H1 (cell line): ENCODE measurements around the gene PDGFD. TPM values are rescaled to one million over a fixed set of nuclear protein-coding genes. Genes with fewer than 3 reads are reported as not detected.

Experiments
- CTCF ChIA-PET: fragments of 300-600 bp; sonication (Branson Sonifier 250); formaldehyde crosslinking; loops from one replicate; lab custom pipeline; 2021; ENCODE audit not compliant: partially characterized antibody; lab: Charles Lee
- POLR2A ChIA-PET: fragments of 300-600 bp; sonication (Branson Sonifier 250); formaldehyde crosslinking; loops from one replicate; lab custom pipeline; 2021; ENCODE audit warnings: inconsistent platforms; ENCODE audit not compliant: partially characterized antibody; lab: Charles Lee
- DNase-seq, 2 experiments: peaks; one replicate each; pipeline versions ENCODE4 v3.0.0 to v3.0.0-alpha.2; 2010 to 2022; ENCODE audit warnings: low spot score in 2 of 2, low read depth in 1 of 2, mixed read lengths in 1 of 2
- FAIRE-seq: peaks from 2 replicates; lab custom pipeline; 2011; peaks lifted over from hg19 to GRCh38; lab: Jason Lieb, UNC
- H2AFZ ChIP-seq: 2 replicates; pipeline ENCODE4 v1.8.1; 2012; ENCODE audit warnings: low read length, inconsistent platforms
- H2AK5ac ChIP-seq: 2 replicates; pipeline ENCODE4 v1.6.1; 2013; ENCODE audit warnings: low read depth, low read length
- H2BK120ac ChIP-seq: replicated peaks from 2 replicates; pipeline ENCODE3; 2013; ENCODE audit warnings: low read depth, low read length, inconsistent platforms
- H2BK12ac ChIP-seq: 2 replicates; pipeline ENCODE4 v1.6.1; 2013; ENCODE audit warnings: low read depth, low read length
- H2BK15ac ChIP-seq: 2 replicates; pipeline ENCODE4 v1.6.1; 2013; ENCODE audit warnings: low read length
- H2BK20ac ChIP-seq: 2 replicates; pipeline ENCODE4 v1.6.1; 2013; ENCODE audit warnings: low read length
- H2BK5ac ChIP-seq: 2 replicates; pipeline ENCODE4 v1.6.1; 2013; ENCODE audit warnings: low read depth, low read length
- H3K14ac ChIP-seq: 2 replicates; pipeline ENCODE4 v1.6.1; 2013; ENCODE audit warnings: inconsistent platforms; ENCODE audit not compliant: insufficient read length
- H3K18ac ChIP-seq: 2 replicates; pipeline ENCODE4 v1.6.1; 2013; ENCODE audit warnings: low read length; ENCODE audit errors: extremely low read depth
- H3K23ac ChIP-seq: 2 replicates; pipeline ENCODE4 v1.6.1; 2013; ENCODE audit warnings: inconsistent platforms; ENCODE audit not compliant: insufficient read length
- H3K23me2 ChIP-seq: 2 replicates; pipeline ENCODE4 v1.6.1; 2013; ENCODE audit warnings: low read depth, low read length
- H3K27ac ChIP-seq: 2 replicates; pipeline ENCODE4 v1.6.1; 2011; ENCODE audit warnings: low read depth, low read length, inconsistent platforms
- H3K27me3 ChIP-seq, 4 experiments: replicated peaks in 1 of 4; 1 replicate in 1 of 4; 2 replicates in 3 of 4; pipeline versions ENCODE4 v1.6.1 to v1.8.1; 2011 to 2013; ENCODE audit warnings: low read length in 3 of 4, mild to moderate bottlenecking in 3 of 4, inconsistent platforms in 2 of 4, mixed read lengths in 2 of 4, moderate library complexity in 1 of 4; ENCODE audit not compliant: control insufficient read depth in 3 of 4, insufficient read depth in 3 of 4; ENCODE audit errors: extremely low read depth in 1 of 4
- H3K36me3 ChIP-seq, 4 experiments: 2 replicates each; pipeline versions ENCODE4 v1.6.1 to v1.8.1; 2011 to 2013; ENCODE audit warnings: mild to moderate bottlenecking in 4 of 4, low read length in 3 of 4, moderate library complexity in 2 of 4, control low read depth in 1 of 4, inconsistent platforms in 1 of 4; ENCODE audit not compliant: insufficient read depth in 4 of 4, control insufficient read depth in 2 of 4
- H3K4ac ChIP-seq: replicated peaks from 2 replicates; pipeline ENCODE3; 2013; ENCODE audit warnings: low read length, low read depth, mixed read lengths, inconsistent platforms; ENCODE audit not compliant: insufficient read length
- H3K4me1 ChIP-seq, 4 experiments: replicated peaks in 1 of 4; 1 replicate in 1 of 4; 2 replicates in 3 of 4; pipeline versions ENCODE4 v1.6.1 to v1.8.1; 2011 to 2013; ENCODE audit warnings: low read length in 3 of 4, inconsistent platforms in 2 of 4, mixed read lengths in 1 of 4; ENCODE audit not compliant: insufficient read depth in 4 of 4, control insufficient read depth in 3 of 4
- H3K4me2 ChIP-seq, 2 experiments: 2 replicates each; pipeline versions ENCODE4 v1.6.1 to v1.8.1; 2011 to 2013; ENCODE audit warnings: low read depth in 2 of 2, low read length in 2 of 2, control low read depth in 1 of 2, inconsistent platforms in 1 of 2, mild to moderate bottlenecking in 1 of 2; ENCODE audit not compliant: insufficient read depth in 1 of 2
- H3K4me3 ChIP-seq, 4 experiments: fragments of 200-600, 300-600 bp in 1 of 4; sonication (generic), shearing (Covaris generic), sonication (Bioruptor Twin) in 1 of 4; 2 replicates each; pipeline versions ENCODE4 v1.5.1 to v1.8.1; 2011 to 2016; ENCODE audit warnings: low read length in 4 of 4, low read depth in 3 of 4, control low read depth in 2 of 4, inconsistent platforms in 2 of 4, mild to moderate bottlenecking in 2 of 4, mixed read lengths in 1 of 4, moderate library complexity in 1 of 4; ENCODE audit not compliant: insufficient read depth in 2 of 4; ENCODE audit errors: extremely low read depth in 1 of 4
- H3K56ac ChIP-seq: replicated peaks from 2 replicates; pipeline ENCODE3; 2013; ENCODE audit warnings: low read depth, mild to moderate bottlenecking, mixed read lengths, low read length, inconsistent platforms; ENCODE audit not compliant: insufficient read length
- H3K79me1 ChIP-seq: 2 replicates; pipeline ENCODE4 v1.6.1; 2013; ENCODE audit warnings: low read depth, low read length, control low read depth
- H3K79me2 ChIP-seq, 2 experiments: 2 replicates each; pipeline versions ENCODE4 v1.6.1 to v1.8.1; 2012 to 2013; ENCODE audit warnings: low read length in 2 of 2, mild to moderate bottlenecking in 2 of 2, inconsistent platforms in 1 of 2; ENCODE audit not compliant: insufficient read depth in 2 of 2, control insufficient read depth in 1 of 2
- H3K9ac ChIP-seq, 4 experiments: replicated peaks in 1 of 4; 1 replicate in 1 of 4; 2 replicates in 3 of 4; pipeline versions ENCODE4 v1.6.1 to v1.8.1; 2011 to 2013; ENCODE audit warnings: low read depth in 3 of 4, low read length in 3 of 4, control low read depth in 2 of 4, mild to moderate bottlenecking in 2 of 4, moderate library complexity in 2 of 4, inconsistent platforms in 1 of 4; ENCODE audit errors: extremely low read depth in 1 of 4
- H3K9me3 ChIP-seq, 2 experiments: 2 replicates each; pipeline versions ENCODE4 v1.6.1 to v1.8.1; 2012 to 2013; ENCODE audit warnings: mild to moderate bottlenecking in 2 of 2, moderate library complexity in 2 of 2, control low read depth in 1 of 2, inconsistent platforms in 1 of 2, low read depth in 1 of 2, low read length in 1 of 2, mixed read lengths in 1 of 2; ENCODE audit not compliant: insufficient read depth in 2 of 2
- H4K20me1 ChIP-seq, 2 experiments: replicated peaks in 1 of 2; 2 replicates each; pipeline versions ENCODE3 to v1.8.1; 2011 to 2013; ENCODE audit warnings: inconsistent platforms in 2 of 2, low read length in 2 of 2, mild to moderate bottlenecking in 1 of 2; ENCODE audit not compliant: insufficient read depth in 2 of 2, control insufficient read depth in 1 of 2
- H4K5ac ChIP-seq: 2 replicates; pipeline ENCODE4 v1.6.1; 2013; ENCODE audit warnings: low read length, low read depth, mixed read lengths, inconsistent platforms; ENCODE audit not compliant: insufficient read length
- H4K8ac ChIP-seq: 2 replicates; pipeline ENCODE4 v1.8.0; 2013; ENCODE audit warnings: mild to moderate bottlenecking, moderate library complexity, low read length, inconsistent platforms; ENCODE audit not compliant: insufficient read depth; ENCODE audit errors: extremely low read depth
- H4K91ac ChIP-seq: replicated peaks from 2 replicates; pipeline ENCODE3; 2013; ENCODE audit warnings: low read length, mixed read lengths, inconsistent platforms; ENCODE audit not compliant: insufficient read length
- BRCA1 ChIP-seq: IDR thresholded peaks from 2 replicates; pipeline ENCODE4 v1.6.1; 2012; ENCODE audit warnings: low read depth, low read length, improper control_type of control experiment
- CREB1 ChIP-seq: IDR thresholded peaks from 2 replicates; pipeline ENCODE4 v1.6.1; 2012; ENCODE audit warnings: inconsistent platforms
- GTF2F1 ChIP-seq: IDR thresholded peaks from 2 replicates; pipeline ENCODE4 v1.6.1; 2012; ENCODE audit warnings: low read depth, low read length, improper control_type of control experiment, borderline replicate concordance
- KDM5A ChIP-seq: fragments of 200-600 bp; IDR thresholded peaks from 2 replicates; pipeline ENCODE4 v1.7.1; 2012; ENCODE audit warnings: mild to moderate bottlenecking, low read length, inconsistent platforms, mixed read lengths
- MAFK ChIP-seq: IDR thresholded peaks from 2 replicates; pipeline ENCODE4 v1.6.1; 2012; ENCODE audit warnings: low read depth, mild to moderate bottlenecking, improper control_type of control experiment, low read length
- POLR2A ChIP-seq, 2 experiments: IDR thresholded peaks; 1 replicate in 1 of 2; 2 replicates in 1 of 2; pipeline ENCODE4 v1.6.1; 2011; ENCODE audit warnings: low read depth in 2 of 2, low read length in 2 of 2, mild to moderate bottlenecking in 2 of 2; ENCODE audit errors: control extremely low read depth in 1 of 2
- POU5F1 ChIP-seq: IDR thresholded peaks from 2 replicates; pipeline ENCODE4 v1.6.1; 2011; ENCODE audit warnings: low read depth, mild to moderate bottlenecking, low read length, moderate library complexity
- RNF2 ChIP-seq: fragments of 200-900, 300-1000 bp; sonication (generic); IDR thresholded peaks from 2 replicates; pipeline ENCODE4 v1.7.1; 2016; ENCODE audit warnings: borderline replicate concordance, low read depth, mild to moderate bottlenecking, antibody characterized with exemption, low read length; ENCODE audit not compliant: poor library complexity, severe bottlenecking; ENCODE audit errors: missing control alignments
- SIN3A ChIP-seq, 2 experiments: IDR thresholded peaks in 1 of 2; conservative IDR thresholded peaks in 1 of 2; 2 replicates each; pipeline ENCODE4 v1.6.1; 2011 to 2012; ENCODE audit warnings: low read length in 2 of 2, improper control_type of control experiment in 1 of 2, low read depth in 1 of 2, mild to moderate bottlenecking in 1 of 2
- SIX5 ChIP-seq: IDR thresholded peaks from 2 replicates; pipeline ENCODE4 v1.6.1; 2011; ENCODE audit warnings: mild to moderate bottlenecking, low read depth, low read length
- SUZ12 ChIP-seq: fragments of 200-600 bp; sonication (generic); IDR thresholded peaks from 2 replicates; pipeline ENCODE4 v1.6.1; 2012; ENCODE audit warnings: mild to moderate bottlenecking, inconsistent platforms, low read length, moderate library complexity, mixed read lengths
- polyA plus RNA-seq, 7 experiments: library from polyadenylated mRNA; depleted of rRNA in 3 of 7; stranded (reverse) in 5 of 7; unstranded in 2 of 7; fragments of >200 nt in 5 of 7; fragments of 200-250 nt in 2 of 7; gene quantifications; 1 replicate in 5 of 7; 2 replicates in 1 of 7; 4 replicates in 1 of 7; pipeline versions ENCODE4 v1.2.1 to v1.2.3, GENCODE V29; 2011 to 2013; ENCODE audit warnings: missing spikeins in 2 of 7, mixed read lengths in 2 of 7
- total RNA-seq: library from RNA; stranded (reverse); fragmentation: NEBNext Ultra II Directional; extraction: Animal tissue kit (Norgen Biotek cat#: 25700); gene quantifications from 2 replicates; pipeline ENCODE4 v1.2.1, GENCODE V29; 2021

PDGFD gene
- total and polyA plus RNA-seq, 2 of the 8 experiments (the other 6 are each of a cell fraction or from before 2014, with no cell fraction given): 1.1 to 3.9 TPM

GRCh38 chr11:104183593-104183992 is 19.6 kb upstream of the PDGFD start:
- H3K79me1 ChIP-seq: no peaks in the 10 kb centered on the region
- H3K4me2 ChIP-seq: no peak overlapping the region
- H3K23ac ChIP-seq: no peak overlapping the region
- H3K56ac ChIP-seq: no peak overlapping the region
- no peak overlapping the region for H2BK20ac ChIP-seq
- H4K8ac ChIP-seq: no peak overlapping the region
- H2AK5ac ChIP-seq: no peak overlapping the region
- no peak overlapping the region for H3K4me3 ChIP-seq
- no peak overlapping the region for H3K4ac ChIP-seq
- no peak overlapping the region for H3K9ac ChIP-seq
- H3K27me3 ChIP-seq: no peaks in the 10 kb centered on the region
- no peak overlapping the region for H3K14ac ChIP-seq
- H2AFZ ChIP-seq: no peak overlapping the region
- H3K4me1 ChIP-seq: no peaks in the 10 kb centered on the region
- H3K9me3 ChIP-seq: no peaks in the 10 kb centered on the region
- FAIRE-seq (no peak), DNase-seq (no peak)
- no peak for TF ChIP-seq SIX5
- TF ChIP-seq POLR2A (IDR thresholded peaks at IDR 0.05; ENCODE audit: control extremely low read depth in 1 of 2, low read depth in 2 of 2, low read length in 2 of 2): no peak
- TF ChIP-seq BRCA1: no peak
- no peak for TF ChIP-seq GTF2F1
- no peak for TF ChIP-seq MAFK
- TF ChIP-seq CREB1: no peak
- no peak for TF ChIP-seq POU5F1
- TF ChIP-seq KDM5A: no peak
- TF ChIP-seq SIN3A (conservative IDR thresholded peaks at IDR 0.05 in 1 of 2, IDR thresholded peaks at IDR 0.05 in 1 of 2; ENCODE audit: low read depth in 1 of 2, low read length in 2 of 2): no peak
- no peak for TF ChIP-seq SUZ12
- no peak for TF ChIP-seq RNF2
- H3K79me2 ChIP-seq: no peaks in the 10 kb centered on the region
- no peak overlapping the region for H3K27ac ChIP-seq
- H3K23me2 ChIP-seq: no peaks in the 10 kb centered on the region
- H2BK5ac ChIP-seq: no peak overlapping the region
- H3K18ac ChIP-seq: no peak overlapping the region
- no peak overlapping the region for H2BK15ac ChIP-seq
- ChIA-PET CTCF (no interaction called here), POLR2A (no interaction called here)
- no peak overlapping the region for H2BK12ac ChIP-seq
- no peaks in the 10 kb centered on the region for H4K20me1 ChIP-seq
- H4K5ac ChIP-seq: no peak overlapping the region
- no peak overlapping the region for H4K91ac ChIP-seq
- H3K36me3 ChIP-seq: no peaks in the 10 kb centered on the region
- H2BK120ac ChIP-seq: no peak overlapping the region
